Stimulated activated CD8-positive, alpha-beta memory T cell treated with anti-CD3 and anti-CD28 coated beads, Interleukin-4, amount 100 ng/mL, for 4 hours (primary cell): ENCODE data around the gene WNT5B.
"Not testable (repeated sequence)": the region's sequence is repeated elsewhere in the genome, so short reads cannot be mapped to it uniquely, and the experiment has no call there.

Source experiments
- DNase-seq, 2 donors: peaks; one replicate each; pipeline ENCODE4 v3.0.0-alpha.2; 2020; ENCODE audit warnings: low read depth in 2 of 2, low spot score in 1 of 2

WNT5B gene

DNA sequence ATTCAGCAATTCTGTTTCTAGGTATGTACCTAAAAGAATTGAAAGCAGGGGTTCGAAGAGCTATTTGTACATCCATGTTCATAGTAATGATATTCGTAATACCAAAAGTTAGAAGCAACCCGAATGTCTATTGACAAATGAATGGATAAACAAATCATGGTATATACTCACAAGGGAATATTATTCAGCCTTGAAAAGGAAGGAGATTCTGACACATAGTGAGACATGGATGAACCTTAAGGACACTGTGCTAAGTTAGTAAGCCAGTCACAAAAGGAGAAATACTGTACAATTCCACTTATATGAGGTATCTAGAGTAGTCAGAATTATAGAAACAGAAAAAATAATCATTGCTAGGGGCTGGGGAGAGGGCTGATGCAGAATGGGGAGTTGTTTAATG lies 30.3 kb upstream of the WNT5B start:
- DNase-seq, result no peak

DNA sequence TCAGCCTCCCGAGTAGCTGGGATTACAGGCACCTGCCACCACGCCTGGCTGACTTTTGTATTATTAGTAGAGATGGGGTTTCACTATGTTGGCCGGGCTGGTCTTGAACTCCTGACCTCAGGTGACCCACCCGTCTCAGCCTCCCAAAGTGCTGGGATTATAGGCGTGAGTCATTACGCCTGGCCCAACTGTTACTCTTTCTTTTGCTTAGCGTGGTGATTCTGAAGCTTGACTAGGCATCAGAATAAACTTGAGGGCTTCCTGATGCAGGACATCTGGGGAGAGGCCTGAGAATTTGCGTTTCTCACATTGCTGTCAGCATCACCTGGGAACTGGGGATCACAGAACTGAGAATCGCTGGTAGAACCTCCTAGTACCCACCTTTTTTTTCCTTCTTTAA lies 26.3 kb upstream of the WNT5B start:
- DNase-seq, result not testable (repeated sequence)

DNA sequence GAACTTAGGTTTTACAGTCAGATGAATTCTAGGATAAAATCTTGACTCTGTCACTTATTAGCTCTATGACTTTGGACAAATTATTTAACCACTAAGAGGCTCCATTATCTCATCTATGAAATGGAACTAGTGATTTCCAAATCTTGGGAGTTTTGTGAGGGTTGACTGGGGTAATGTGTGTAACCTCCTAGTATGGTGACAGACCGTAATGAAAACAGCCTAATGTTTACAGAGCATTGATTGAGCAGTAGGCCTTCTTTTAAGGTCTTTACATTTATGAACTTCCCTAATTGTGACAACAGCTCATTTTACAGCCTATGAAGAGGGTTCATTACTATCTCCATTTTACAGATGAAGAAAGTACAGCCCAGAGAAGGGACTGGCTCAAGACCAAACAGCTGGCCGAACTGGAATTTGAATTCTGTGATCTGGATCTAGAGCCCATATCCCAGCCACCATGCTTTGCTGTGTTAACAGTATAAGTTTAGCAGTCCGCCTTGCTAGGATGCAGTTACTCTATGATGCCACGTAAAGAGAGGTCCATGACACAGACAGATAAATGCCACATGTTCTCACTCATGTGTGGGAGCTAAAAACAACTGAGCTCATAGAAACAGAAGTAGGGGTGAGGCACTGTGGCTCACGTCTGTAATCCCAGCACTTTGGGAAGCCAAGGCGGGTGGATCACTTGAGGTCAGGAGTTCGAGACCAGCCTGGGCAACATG lies 25.6 kb upstream of the WNT5B start:
- no peak for DNase-seq

DNA sequence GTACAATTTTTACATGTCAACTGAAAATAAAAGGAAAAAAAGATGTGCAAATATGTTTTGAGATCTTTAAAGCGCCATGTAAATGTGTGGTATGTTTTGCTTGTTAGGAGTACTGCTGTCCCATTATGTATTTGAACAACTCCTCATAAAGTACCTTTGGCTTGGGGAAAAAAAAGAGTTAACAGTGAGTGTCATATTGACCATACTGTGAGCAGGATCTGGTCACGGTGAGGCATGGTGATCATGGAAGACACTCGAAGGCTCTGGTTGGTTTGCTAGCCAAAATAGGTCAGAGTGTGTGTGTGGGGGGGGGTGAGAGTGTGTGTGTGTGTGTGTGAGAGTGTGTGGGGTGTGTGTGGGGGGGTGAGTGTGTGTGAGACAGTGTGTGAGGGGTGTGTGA lies 24.6 kb upstream of the WNT5B start:
- DNase-seq, result no peak

DNA sequence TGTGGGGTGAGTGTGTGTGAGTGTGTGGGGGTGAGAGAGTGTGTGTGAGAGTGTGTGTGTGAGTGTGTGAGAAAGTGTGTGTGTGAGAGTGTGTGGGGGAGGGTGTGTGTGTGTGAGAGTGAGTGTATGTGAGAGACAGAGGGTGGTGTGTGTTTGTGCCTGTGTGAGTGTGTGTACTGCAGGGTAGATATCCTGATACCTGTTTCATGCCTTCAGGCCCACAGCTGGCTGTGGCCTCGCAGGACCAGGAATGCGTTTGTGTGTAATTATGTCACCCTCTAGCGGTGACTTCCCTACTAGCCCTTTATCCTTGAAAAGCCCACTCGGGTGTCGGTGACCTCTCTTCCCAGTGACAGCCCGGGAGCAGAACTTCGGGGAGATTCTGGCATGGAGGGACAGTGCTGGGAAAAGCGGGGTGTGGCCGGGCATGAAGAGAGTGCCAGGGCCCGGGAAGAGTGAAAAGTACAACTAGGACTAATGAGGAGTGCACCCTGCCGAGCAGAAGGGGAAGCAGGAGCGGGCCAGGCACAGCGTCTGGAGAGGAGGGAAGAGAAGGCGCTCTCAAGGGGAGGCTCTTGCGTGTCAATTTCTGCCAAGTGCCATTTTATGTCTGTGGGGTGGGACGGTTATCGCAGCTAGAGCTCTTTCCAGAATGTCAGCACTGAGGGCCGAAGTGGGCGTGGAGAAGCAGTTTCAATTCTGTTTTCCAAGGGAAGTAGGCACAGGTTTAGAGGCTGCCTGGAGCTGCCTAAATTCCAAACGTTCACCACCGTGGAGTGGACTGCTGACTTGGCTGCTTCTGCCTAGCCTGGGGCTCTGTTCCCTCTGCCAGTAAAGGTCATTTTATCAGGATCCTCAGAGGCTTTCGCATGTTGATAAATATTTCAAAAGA lies 23.7 kb upstream of the WNT5B start:
- no peak for DNase-seq

DNA sequence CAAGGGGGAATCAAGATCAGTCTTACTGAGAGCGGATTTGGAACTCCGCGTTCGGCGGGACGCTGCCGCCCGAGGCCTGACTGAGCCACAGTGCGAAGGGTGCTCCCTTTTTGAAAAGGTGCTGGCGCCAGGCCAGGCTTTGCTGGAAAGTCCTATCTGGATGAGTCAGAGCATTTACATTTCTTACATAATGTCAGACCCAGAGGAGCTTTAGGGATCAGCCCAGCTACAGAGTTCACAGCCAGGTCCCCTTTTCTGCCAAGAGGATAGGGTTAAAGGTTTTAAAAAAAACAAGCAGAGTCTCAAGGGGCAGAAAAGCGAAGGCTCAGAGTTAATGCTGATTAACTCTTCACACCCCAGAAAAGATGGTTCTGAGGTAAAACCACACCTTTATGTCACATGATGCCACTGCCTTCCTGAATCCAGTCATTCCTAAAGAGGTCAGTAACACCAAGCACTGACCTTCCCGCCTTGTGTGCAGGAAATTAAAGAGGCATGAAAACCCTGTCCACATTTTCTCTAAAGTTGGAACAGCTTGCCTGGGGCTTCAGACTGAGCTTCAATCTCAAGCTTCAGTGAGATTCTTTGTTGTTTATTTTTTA lies 22.9 kb upstream of the WNT5B start:
- no peak for DNase-seq

DNA sequence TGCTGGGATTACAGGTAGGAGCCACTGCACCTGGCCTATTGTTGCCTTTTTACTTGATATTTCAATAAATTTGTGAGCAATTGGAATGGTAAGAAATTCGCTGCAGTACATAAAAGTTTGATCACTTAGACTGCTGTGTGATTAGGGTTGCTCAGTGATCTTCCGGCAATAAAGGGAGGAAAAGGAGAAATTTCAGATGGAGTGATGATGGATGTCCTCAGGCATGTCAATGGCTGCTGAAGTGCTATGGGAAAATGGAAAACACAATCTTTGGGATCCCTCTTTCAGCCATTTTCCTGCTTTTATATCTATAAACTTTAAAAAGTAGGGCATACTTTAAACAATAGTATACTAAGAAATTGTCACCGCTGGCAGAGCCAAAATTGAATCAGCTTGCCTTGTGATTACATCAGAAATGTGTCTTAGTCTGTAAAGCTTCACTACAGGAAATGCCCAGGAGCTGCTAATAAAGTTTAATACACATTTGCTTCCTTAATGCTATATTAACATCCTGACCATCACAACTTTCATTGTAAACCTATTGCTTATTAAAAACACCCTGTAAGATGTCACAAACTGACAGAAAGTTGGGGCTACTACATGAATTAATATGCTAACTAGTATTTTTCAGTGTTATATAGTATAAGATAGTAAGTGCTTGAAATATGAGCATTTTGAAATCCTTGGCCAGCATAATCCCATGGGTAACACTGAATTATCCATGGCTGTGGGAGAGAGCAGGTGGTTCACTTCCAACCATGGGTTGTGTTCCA lies 20.9 kb upstream of the WNT5B start:
- DNase-seq, result no peak

DNA sequence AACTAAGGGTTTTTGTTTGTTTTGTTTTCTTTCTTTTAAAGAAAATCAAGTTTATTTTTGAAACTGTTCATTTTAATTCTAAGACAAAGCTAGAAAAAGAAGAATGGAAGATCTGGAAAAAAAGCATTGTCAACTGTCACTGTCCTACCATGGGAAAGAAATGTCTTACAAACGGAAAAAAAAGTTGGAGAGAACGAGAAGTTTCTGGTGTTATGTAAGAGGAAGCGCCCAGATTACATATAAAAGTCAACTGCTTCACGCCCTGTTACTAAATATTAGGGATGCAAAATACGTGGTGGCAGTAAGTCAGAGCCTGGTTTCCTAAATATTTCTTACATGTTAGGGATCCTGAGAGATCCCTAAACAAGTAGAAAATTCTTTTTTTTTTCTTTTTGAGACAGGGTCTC lies 20.3 kb upstream of the WNT5B start:
- no peak for DNase-seq

DNA sequence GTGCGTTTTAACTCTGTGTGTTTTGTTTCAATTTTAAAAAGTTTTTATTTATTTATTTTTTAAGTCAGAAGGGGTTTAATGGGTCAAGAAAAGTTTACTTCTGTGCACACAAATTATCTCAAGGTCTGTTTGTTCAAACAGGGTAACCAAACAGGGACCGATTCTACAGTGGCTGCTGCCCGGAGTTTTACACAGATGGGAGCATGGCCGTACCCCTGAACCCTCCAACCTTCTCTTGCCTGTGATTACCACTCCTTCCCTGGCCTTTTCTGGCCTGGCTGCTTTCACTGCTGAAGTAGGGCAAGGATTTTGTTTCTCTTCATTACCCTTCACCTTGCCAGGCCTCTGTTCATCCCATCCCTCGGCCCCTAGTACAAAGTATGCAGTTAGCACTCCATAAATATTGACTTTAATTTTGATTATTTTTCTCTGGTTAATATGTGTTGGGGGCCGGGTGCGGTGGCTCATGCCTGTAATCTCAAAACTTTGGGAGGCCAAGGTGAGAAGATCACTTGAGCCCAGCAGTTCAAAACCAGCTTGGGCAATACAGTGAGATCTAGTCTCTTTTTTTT lies 18.9 kb upstream of the WNT5B start:
- DNase-seq, result no peak

DNA sequence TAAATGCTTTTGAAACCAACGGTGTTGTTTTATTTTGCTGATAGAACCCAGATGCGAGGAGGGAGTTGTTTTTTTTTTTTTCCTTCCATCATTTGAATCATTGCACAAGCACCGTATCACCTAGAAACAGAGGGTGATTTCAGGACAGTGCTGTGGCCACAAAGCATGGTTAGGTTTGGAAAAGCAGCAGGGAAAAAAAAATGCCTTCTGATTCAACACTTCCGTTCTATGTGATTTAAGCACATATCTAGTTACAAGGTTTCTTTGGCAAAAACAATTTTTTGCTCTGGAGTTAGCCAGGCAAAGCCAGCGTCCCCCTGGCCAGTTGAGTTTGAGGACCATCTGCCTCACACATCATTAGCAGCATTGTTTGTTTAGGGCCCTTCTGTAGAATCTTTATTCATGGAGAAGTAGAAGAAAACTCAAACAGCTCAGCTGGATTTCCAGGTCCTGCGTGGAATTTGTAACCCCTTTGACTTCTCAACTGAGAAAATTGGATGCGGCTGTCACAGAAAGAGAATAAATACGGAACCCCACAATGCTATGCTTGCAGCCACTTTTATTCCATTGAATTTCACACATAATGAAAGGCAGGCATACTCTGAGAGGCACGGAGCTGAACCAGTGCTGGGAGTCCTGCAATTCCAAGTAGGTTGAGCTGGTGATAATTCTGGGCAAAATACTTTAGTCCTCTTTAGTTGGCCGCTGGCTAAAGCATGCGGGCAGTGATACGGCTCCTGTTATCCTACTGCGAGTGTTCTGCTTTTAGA lies 17.0 kb upstream of the WNT5B start:
- DNase-seq, result no peak

DNA sequence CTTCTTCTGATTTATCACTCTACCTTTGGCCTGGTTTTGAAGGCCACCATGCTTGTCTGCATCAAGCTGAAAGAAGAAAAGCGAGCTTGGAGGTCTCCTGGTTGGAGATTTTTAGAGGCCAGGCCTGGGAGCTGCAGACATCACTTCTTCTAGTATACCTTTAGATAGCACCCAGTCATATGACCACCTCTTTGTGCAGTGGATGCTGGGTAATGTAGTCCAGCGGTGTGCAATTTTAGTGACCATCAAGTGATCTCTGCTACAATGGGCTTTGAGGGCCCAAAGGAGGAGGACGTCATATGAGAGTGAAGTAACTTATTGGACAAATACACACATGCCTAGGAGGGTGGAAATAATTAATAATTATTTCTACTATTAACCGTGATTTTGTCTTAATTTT lies 15.2 kb upstream of the WNT5B start:
- DNase-seq, result no peak

DNA sequence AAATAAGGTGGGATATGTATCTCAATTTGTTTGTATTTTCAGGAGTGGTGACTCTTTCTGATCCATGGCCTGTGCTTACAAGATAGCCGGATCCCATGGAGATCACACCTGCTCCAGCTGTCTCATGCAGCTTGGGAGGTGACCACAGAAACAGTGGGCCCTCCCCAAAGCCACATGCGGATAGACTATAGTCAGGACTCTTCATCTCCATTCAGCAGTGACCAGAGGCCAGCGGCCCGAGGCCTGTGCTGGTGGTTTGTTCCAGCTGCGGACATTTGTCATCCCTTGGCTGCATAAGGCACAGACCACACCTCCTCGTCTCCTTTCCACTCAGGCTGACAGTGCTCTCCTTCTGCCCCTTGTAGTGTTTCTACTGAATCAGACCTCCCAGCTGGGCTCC lies 14.7 kb upstream of the WNT5B start:
- DNase-seq, result no peak

DNA sequence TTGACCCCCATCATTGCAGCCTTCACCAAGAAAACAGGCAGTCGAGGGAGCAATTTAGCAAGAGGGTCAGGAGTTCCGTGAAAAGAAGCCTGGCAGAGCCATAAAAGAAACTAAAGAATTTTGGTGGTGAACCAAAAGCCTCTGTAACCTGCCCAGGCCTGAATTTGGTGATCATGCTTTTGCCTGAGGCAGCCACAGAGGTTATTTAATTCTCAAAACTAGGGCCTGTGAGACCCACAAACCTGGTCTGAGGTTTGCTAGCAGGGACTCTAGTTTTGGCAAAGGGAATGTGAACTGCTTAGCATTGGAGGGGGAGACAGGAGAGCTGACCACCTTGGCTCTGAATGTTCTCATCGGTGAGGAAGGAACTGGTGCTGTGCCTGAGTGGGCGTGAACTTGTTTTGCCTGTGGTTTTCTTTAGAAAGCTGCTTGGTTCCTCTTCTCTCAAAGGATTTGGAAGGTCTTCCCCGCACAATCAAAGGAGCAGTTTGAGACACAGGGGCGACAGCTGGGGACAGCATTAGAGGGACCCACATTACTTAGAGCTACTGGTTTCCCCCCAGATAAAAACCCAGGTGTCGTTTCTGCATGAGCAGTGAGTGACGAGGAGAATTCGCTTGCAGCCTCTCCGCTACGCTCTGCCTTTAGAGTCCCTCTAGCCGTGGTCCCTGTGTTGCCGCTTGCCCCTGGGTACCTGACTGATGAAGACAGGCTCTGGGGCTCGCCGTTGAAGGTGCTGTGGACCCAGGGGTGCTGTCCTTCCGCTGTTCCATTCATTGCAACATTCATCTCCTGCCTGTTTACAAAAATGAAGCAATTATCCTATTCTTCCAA lies 12.6 kb upstream of the WNT5B start:
- DNase-seq, result no peak

DNA sequence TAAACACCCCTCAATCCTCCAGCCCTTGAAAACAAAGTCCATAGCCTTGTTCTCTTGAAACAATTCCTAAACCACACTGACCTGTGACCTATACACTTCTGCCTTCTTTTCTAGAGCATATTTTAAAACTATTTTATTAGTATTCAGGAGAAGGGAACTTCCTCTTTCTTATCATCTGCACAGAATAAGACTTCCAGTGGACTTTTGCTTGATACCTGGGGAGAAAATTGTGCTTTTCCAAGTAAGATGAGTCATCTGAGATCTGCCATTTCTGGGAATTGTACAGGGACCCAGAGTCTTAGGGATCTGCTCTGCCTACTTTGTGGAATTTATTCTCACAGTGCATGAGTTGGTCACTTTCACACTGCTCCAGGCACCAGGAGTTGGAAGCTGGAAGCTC lies 10.5 kb upstream of the WNT5B start:
- no peak for DNase-seq

DNA sequence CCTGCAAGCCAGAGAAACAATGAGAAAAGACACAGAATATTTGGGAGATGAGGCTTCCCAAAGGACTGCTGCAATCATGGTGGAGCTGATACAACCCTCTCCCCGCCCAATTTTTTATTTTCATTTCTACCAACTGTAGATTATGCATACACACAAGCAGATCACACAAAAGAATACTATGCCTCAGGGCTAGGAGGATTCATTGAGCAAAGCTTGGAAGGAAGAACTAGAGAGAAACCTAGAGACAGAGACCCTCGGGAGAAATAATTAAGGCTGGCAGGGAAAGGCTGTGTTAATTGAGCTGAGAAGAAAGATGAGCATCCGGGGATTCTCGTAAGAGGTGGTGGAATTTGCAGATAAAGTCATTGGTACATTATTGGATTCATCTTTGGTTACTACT lies 9.9 kb upstream of the WNT5B start:
- DNase-seq, result no peak

DNA sequence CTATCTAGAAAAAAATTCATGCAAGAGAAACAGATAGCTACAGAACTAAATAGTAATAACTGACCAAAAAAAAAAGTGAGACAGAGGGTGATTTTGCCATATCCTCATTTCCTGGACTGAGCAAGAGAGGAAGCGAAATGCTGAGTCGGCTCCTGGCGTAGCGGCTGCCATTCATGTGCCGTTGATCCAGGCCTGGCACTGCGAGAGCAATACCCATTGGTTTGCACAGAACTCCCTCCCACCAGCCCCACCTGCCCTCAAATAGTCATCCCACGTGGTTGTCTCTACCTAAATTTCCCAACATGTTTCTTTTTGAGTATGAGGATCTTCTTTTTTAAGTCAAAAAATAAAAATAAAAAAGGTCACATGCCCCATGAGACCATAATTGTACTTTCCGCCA lies 9.4 kb upstream of the WNT5B start:
- no peak for DNase-seq

DNA sequence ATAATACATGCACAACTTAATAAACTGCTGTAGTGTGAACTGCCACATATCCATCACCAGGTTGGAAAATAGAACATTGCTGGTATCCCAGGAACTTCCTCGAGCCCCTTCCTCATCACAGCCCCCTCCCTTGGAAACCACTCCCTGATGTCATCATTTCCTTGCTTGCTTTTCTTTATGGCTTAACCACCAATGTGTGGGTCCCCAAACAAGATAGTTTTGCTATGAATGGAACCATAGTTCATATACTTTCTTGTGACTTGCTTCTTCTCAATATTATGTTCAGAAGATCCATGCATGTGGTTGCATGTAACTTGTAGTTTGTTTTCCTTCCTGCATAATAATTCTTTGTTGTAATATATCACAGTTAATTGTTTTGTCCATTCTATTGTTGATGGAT lies 8.9 kb upstream of the WNT5B start:
- no peak for DNase-seq

DNA sequence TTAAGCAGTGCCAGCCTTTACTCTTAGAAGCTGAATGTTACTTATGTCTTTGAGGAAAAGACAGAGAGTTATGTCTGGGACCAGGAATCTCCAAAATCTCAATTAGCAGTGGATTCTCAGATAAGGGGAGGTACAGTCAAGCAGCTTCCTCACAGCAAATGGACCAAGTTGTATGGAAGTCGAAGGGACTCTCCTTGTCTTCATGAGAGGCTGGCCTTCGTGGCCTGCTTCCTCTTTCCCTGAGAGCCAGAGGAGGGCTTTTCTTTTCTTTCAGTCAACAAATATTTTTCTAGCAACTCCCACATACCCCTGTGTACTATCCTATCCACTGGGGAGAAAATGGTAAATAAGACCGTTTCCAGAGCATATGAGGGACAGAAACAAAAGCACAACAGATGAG lies 6.6 kb upstream of the WNT5B start:
- DNase-seq, result no peak

DNA sequence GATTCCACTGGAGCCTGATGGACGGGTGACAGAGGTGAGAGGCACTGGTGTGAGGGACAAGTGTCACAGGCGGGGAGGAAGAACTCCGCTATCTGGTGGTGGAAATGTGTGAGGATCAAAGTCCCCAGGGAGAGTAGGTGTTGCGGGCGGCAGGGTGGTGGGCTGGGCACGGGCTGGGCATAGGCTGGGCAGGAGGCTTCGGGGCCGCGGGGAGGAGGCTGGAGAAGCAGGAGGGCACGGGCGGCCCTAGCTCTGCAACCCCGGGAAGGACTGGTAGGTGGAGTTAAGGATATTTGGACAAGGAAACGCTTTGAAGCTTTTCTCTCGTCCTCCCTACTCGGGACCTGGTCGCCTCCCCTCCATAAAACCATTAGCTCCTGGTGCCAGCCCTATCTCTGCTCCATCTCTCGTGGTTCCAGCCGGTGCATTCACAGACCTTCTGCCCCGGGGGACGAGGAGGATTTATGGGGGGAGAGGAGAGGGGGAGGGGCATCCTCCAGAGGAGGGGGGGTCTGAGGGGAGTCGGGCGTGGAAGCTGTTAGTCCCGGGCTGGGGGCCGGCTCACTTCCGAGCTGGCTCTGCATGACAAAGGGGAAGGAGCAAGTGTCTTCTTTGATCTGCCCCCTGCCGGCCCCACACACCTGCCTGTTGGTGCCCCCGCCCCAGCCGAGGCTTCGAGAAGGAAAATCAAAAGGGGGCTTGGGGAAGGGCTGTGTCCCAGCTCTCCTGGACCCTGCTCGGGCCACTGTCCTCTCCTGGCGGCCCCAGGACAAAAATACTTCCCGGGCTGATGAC lies 504 bp downstream of the WNT5B start:
- no peak for DNase-seq
